Measurements from ENCODE around the gene NQO1. TPM values are rescaled to one million over a fixed set of nuclear protein-coding genes. Genes with fewer than 3 reads are reported as not detected.

The NQO1 gene
- total and polyA plus RNA-seq, 2 of the 13 experiments (the other 11 are each of a cell fraction or from before 2014, with no cell fraction given), result 464 to 1,060 TPM

DNA sequence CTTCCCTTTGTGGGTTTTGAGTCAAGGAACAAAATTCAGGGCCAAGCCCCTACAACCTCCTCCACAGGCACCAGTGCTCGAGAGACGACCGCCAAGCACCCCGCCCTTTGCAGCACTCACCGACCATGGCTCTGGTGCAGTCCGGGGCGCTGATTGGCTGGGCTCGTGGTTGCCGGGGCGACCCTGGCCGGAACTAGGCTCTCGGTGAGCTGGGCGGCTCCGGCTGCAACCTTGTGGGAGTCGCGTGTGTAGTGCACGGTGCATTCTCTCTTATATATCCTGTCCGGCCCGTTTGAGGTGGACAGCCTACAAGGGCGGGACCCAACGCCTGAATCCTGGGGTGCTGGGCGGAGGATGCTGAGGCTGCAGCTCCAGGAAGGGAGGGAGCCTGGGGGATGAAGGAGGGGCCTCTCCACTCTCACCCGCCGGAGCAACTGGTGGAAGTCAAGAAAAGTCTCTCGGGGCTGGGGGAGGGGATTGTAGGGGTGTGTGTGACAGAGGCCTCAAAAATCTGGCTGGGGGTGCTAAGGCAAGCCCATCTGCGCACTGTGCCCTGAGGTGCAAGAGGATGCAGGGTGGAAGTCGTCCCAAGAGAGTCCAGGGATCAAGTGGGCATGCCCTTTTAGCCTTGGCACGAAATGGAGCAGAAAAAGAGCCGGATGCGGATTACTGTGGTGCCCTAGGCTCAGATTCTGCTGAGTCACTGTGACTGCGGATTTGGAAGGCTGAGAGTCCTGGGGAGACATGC lies at the start of gene NQO1 (continued):
- TF ChIP-seq GPBP1L1 (CRISPR knock-in tag; IDR thresholded peaks at IDR 0.05) (no peak), SKI (IDR thresholded peaks at IDR 0.05; ENCODE audit: partially characterized antibody) (no peak), SATB2 (CRISPR knock-in tag; IDR thresholded peaks at IDR 0.05) (no peak), ZNF713 (CRISPR knock-in tag; IDR thresholded peaks at IDR 0.05) (no peak), MED8 (CRISPR knock-in tag; IDR thresholded peaks at IDR 0.05; ENCODE audit: insufficient replicate concordance) (peak; percentile 10), ZNF101 (CRISPR knock-in tag; IDR thresholded peaks at IDR 0.05; ENCODE audit: borderline replicate concordance, low read depth) (no peak), ZNF790 (CRISPR knock-in tag; IDR thresholded peaks at IDR 0.05; ENCODE audit: borderline replicate concordance) (no peak), GMEB1 (CRISPR knock-in tag; IDR thresholded peaks at IDR 0.05; ENCODE audit: borderline replicate concordance) (0 out of 2 replicates have a peak, but pooled peaks have one; percentile 27), DNMT3B (CRISPR knock-in tag; conservative IDR thresholded peaks at IDR 0.05) (no peak), CSRNP1 (CRISPR knock-in tag; IDR thresholded peaks at IDR 0.05) (no peak; the same call in 1 of the 2 replicates), CBX2 (IDR thresholded peaks at IDR 0.05; ENCODE audit: low read depth, low read length) (no peak), CBX2 (CRISPR knock-in tag; IDR thresholded peaks at IDR 0.05; ENCODE audit: low read depth) (no peak), ZNF598 (CRISPR knock-in tag; IDR thresholded peaks at IDR 0.05; ENCODE audit: borderline replicate concordance) (peak; percentile 63; the same call in 1 of the 2 replicates), ELF1 (CRISPR knock-in tag; IDR thresholded peaks at IDR 0.05) (peak; percentile 77), ZNF446 (CRISPR knock-in tag; IDR thresholded peaks at IDR 0.05) (0 out of 2 replicates have a peak, but pooled peaks have one; percentile 64), ATF7 (IDR thresholded peaks at IDR 0.05) (no peak), ATF7 (CRISPR knock-in tag; IDR thresholded peaks at IDR 0.05) (peak; percentile 31; the same call in 1 of the 2 replicates), TGIF2 (CRISPR knock-in tag; IDR thresholded peaks at IDR 0.05) (peak; percentile 35; the same call in 1 of the 2 replicates), CC2D1A (CRISPR knock-in tag; IDR thresholded peaks at IDR 0.05) (no peak)
- TF ChIP-seq, protein P1, sequence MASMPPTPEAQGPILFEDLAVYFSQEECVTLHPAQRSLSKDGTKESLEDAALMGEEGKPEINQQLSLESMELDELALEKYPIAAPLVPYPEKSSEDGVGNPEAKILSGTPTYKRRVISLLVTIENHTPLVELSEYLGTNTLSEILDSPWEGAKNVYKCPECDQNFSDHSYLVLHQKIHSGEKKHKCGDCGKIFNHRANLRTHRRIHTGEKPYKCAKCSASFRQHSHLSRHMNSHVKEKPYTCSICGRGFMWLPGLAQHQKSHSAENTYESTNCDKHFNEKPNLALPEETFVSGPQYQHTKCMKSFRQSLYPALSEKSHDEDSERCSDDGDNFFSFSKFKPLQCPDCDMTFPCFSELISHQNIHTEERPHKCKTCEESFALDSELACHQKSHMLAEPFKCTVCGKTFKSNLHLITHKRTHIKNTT (CRISPR knock-in tag; IDR thresholded peaks at IDR 0.05), result no peak
- TF ChIP-seq, protein P2, sequence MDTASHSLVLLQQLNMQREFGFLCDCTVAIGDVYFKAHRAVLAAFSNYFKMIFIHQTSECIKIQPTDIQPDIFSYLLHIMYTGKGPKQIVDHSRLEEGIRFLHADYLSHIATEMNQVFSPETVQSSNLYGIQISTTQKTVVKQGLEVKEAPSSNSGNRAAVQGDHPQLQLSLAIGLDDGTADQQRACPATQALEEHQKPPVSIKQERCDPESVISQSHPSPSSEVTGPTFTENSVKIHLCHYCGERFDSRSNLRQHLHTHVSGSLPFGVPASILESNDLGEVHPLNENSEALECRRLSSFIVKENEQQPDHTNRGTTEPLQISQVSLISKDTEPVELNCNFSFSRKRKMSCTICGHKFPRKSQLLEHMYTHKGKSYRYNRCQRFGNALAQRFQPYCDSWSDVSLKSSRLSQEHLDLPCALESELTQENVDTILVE (CRISPR knock-in tag; IDR thresholded peaks at IDR 0.05), result 0 out of 2 replicates have a peak, but pooled peaks have one; percentile 20
- TF ChIP-seq, protein P3, sequence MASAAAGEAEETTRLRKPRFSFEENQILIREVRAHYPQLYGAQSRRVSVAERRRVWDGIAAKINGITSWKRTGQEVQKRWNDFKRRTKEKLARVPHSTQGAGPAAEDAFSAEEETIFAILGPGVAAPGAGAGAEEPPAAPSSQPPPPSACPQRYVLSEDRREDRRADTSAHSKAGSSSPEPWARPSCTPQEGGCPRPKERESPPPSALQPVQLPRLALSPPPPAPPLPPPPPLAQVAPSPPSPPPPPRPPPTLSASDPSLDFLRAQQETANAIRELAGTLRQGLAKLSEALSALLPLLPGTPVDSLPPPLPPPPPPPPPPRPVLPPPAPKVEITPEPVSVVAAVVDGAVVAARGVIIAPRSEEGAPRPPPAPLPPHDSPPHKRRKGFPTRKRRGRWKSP (CRISPR knock-in tag; IDR thresholded peaks at IDR 0.05), result peak; percentile 65; the same call in 1 of the 2 replicates

Measured in HepG2 (cell line).